CD4-positive, alpha-beta T cell treated with Interleukin-15 for 4 hours (primary cell): ENCODE data around the gene C19orf67.

ENCODE experiments used
- DNase-seq: peaks from one replicate; pipeline ENCODE4 v3.0.0-alpha.2; 2020; ENCODE audit warnings: low spot score

Gene C19orf67

DNA sequence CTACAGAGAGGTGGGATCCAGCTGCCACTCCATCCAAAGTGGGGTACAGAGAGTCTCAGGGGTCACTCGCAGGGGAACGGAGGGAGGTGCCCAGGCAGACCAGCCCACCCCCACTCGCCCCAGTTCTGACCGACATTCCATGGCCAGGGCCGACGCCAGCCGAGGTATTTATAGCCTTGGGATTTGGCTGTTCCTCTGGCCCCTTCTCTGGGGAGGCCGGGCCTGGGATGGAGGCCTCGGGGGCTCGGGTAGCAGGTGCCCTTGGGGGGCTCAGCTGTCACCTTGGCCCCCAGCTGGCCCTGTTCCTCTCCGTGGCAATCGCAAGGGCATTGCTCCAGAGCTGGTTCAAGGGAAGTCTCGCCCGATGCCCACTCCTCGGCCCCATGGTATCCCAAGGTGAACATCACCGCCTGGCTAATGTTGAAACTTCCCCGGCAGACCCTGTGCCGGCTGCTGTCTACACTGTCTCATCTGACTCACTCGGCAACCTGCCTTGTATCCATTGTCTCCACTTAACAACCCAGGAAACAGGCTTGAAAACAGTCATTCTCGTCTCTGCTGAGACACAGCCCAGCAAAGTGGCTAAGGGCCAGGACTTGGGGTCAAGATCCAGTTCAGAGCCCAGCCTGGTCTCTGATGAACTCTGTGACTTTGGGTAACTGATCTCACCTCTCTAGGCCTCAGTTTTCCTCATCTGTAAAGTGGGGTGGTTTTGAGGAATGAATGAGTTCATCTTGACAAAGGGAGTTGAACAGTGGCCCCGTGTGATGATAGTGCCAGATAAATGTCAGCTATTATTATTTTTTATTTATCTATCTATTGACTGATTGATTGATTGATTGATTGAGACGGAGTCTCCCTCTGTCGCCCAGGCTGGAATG is 22.2 kb upstream of the C19orf67 start:
- DNase-seq, result no peak

GRCh38 chr19:14106840-14107239 is 21.3 kb upstream of the C19orf67 start:
- no peak for DNase-seq

- no peak for DNase-seq
Measured at GRCh38 chr19:14105680-14106079, 20.1 kb upstream of the C19orf67 start.

DNA sequence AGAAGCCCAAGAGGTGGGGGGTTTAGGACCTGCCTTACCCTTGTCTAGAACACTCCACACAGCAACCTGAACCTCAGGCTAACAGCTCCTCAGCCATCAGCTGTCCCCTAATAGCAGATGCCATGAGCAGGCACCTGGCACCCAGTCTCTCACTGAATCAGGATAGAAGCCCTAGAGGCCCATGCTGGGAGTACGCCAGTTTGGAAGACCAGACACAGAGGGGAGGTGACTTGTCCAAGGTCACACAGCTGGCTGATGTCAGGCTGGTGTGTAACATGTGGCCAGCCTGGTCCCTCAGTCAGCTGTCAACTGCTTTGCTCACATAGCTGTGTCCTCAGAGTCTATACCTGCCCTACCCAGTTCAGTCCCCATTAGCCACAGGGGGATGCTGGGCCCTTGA is 17.7 kb upstream of the C19orf67 start:
- no peak for DNase-seq

GRCh38 chr19:14102756-14103155 is 17.2 kb upstream of the C19orf67 start:
- no peak for DNase-seq

- DNase-seq, result no peak
Measured at GRCh38 chr19:14102102-14102696, 16.6 kb upstream of the C19orf67 start.

DNA sequence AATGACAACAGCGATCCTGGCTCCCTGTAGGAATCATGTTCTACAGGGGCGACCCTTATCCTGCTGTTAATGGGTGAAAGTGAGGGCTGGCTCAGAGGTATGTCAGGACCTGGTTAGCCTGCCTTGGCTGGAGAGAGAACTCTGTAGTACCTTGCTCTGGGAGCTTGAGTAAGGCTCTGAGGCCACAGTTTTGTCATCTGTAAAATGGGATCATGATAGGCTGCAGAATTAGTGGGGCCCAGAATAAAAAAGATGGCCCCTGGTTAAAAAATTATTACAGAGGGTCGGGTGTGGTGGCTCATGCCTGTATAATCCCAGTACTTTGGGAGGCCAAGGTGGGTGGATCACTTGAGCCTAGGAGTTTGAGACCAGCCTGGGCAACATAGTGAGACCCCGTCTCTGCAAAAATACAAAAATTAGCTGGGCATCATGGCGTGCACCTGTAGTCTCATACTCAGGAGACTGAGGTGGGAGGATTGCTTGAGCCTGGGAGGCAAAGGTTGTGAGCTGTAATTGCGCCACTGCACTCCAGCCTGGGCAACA is 15.5 kb upstream of the C19orf67 start:
- DNase-seq, result no peak

DNA sequence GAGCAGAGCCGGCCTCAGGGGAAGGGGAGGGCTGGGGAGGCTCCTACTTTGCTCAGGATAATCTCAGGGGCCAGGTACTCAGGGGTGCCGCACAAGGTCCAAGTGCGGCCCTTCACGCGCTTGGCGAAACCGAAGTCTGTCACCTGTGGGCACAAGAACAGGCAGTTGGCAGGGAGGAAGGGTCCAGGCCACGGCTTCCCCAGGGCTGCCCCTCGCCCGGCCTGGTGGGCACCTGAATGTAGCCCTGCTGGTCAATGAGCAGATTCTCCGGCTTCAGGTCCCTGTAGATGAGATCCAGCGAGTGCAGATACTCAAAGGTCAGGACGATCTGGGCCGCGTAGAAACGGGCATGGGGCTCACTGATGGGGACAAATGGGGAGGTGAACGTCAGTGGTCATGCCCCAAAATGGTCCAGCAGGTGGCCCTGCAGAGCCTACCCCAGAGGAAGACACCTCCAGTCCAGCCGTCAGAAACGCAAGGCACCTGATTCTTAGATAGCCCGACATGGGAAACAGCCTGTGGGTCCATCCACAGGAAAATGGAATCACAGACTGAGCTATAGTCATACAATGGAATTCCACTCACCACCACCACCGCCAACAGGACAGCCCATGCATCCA is 12.1 kb upstream of the C19orf67 start:
- DNase-seq, result no peak

GRCh38 chr19:14096272-14096992 is 10.8 kb upstream of the C19orf67 start:
- DNase-seq, result no peak

GRCh38 chr19:14094854-14095253 is 9.3 kb upstream of the C19orf67 start:
- no peak for DNase-seq

- no peak for DNase-seq
Measured at GRCh38 chr19:14093117-14093823, 7.7 kb upstream of the C19orf67 start.

DNA sequence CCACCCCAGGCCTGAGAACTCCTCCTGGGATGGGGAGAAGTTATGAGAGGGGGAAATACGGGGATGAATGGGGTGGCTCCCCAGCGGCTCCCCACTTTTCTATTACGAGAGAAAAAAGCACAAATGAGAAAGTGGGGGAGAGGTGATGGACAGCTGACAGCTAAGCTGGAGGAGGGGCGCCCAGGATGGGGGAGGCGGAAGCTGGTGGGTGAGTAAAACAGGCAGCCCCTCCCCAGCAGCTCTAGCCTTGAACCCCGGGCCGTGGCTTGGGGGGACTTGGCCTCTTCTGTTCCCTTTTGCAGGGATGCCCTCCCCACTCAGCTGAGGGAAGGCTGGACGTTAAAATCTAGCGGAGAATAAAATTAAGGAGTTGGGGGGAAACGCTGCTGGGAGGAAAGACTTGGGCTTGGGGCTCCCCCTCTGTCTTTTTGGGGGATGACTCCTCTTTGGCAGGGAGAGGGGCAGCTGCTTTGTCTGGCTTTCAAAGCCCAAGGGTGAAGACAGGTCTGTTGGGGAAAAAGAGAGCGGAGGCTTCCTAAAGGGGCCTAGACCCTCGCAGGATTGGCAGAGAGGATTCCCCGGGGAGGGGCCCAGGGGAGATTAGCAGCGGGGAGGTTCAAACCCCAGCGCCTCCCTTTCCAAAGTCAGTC is 6.4 kb upstream of the C19orf67 start:
- DNase-seq, result no peak

- peak; percentile 59 for DNase-seq
Measured at GRCh38 chr19:14091081-14091812, 5.7 kb upstream of the C19orf67 start.

- DNase-seq, result peak; percentile 90
Measured at GRCh38 chr19:14090509-14091080, 5.0 kb upstream of the C19orf67 start, which contains the start of gene SAMD1. TSS of gene SAMD1 (minus strand) at chr19:14090751.

- peak; percentile 34 for DNase-seq
Measured at GRCh38 chr19:14089662-14090508, 4.3 kb upstream of the C19orf67 start.

- peak; percentile 32 for DNase-seq
Measured at GRCh38 chr19:14089412-14089661, 3.8 kb upstream of the C19orf67 start.

DNA sequence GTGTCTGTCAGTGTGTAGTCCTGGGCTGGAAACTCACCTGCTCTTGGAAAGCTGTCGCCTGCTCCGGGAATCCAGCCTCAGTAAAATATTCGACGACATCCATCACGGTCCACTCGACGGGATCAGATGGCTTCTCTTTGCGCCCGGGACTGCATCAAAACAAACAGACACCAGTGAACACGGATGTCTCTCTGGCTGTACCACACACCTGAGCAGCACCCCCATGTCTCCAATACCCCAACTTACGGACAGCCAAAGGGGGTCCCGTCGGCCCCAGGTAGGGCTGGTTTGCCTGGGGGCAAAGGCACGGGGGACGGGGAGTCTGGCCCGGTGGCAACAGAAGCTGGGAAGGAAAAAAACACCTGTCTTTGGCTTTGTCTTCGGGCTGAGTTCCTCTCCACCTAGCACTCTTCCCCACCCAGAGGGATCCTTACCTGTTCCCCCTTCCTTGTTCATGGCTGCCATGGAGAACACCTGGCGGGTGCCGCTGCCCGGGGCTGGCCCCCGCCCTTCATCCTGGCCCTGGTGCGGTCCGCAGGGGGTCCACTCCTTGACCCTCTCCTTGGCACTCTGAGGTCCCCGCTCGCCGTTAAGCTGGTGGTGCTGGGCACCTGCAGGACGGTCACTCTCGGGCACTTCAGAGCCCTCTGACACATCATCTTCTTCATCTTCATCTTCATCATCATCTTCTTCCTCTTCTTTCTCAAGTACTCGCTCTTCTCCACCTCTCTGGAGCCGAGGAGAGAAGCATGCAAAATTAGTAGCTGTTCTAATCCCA is 3.2 kb upstream of the C19orf67 start:
- no peak for DNase-seq

DNA sequence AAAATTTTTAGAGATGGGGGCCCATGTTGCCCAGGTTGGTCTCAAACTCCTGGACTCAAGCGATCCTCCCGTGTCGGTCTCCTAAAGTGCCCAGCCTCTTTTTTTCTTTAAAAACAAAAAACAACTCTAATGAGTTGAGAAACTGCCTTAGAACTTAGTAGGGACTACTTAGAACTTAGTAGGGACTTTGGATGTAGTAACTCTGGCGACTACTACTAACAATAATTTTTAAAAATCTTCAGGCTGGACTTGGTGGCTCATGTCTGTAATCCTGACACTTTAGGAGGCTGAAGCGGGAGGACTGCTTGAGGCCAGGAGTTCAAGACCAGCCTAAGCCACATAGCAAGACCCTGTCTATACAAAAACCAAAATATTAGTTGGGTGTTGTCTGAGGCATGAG is 515 bp upstream of the C19orf67 start:
- DNase-seq, result no peak

DNA sequence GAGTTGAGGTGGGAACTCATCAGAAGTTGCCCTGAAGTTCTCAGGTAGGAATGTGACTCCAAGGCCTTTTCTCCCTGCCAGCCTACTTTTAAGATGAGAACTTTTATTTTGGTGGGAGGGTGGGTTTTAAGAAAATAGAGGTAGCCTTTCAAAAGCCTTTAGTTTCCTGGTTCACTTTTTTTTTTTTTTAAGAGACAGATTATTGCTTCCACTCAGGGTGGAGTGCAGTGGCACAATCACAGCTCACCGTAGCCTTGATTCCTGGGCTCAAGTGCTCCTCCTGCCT is 3.0 kb downstream of the C19orf67 start:
- DNase-seq, result no peak
